ENCODE data around the gene ASAP2.

ASAP2 gene

GRCh38 chr2:9192712-9193111, 13.9 kb upstream of the ASAP2 start:
- no peaks in the 10 kb centered on the region for H3K36me3 ChIP-seq
- H3K9me3 ChIP-seq (ENCODE audit: severe bottlenecking) = no peaks in the 10 kb centered on the region
- no peak for DNase-seq
- no peak overlapping the region for H3K4me3 ChIP-seq (ENCODE audit: low read depth, low read length)
- H3K27ac ChIP-seq = no peak overlapping the region
- TF ChIP-seq CTCF (IDR thresholded peaks at IDR 0.05; ENCODE audit: low read depth, low read length) = no peak
- H3K27me3 ChIP-seq (ENCODE audit: insufficient read depth, low read depth, severe bottlenecking) = no peaks in the 10 kb centered on the region

GRCh38 chr2:9194352-9194751, 12.3 kb upstream of the ASAP2 start:
- Histone ChIP-seq H3K9me3 (ENCODE audit: severe bottlenecking) (no peaks in the 10 kb centered on the region), H3K27me3 (ENCODE audit: insufficient read depth, low read depth, severe bottlenecking) (no peaks in the 10 kb centered on the region), H3K36me3 (no peaks in the 10 kb centered on the region), H3K4me3 (ENCODE audit: low read depth, low read length) (no peak overlapping the region), H3K27ac (no peak overlapping the region)
- no peak for DNase-seq
- no peak for TF ChIP-seq CTCF (IDR thresholded peaks at IDR 0.05; ENCODE audit: low read depth, low read length)

GRCh38 chr2:9196637-9197036, 10.0 kb upstream of the ASAP2 start:
- H3K9me3 ChIP-seq (ENCODE audit: severe bottlenecking) = no peaks in the 10 kb centered on the region
- no peak for DNase-seq
- no peaks in the 10 kb centered on the region for H3K36me3 ChIP-seq
- H3K27me3 ChIP-seq (ENCODE audit: insufficient read depth, low read depth, severe bottlenecking) = no peaks in the 10 kb centered on the region
- no peak overlapping the region for H3K4me3 ChIP-seq (ENCODE audit: low read depth, low read length)
- TF ChIP-seq CTCF (IDR thresholded peaks at IDR 0.05; ENCODE audit: low read depth, low read length) = no peak
- no peak overlapping the region for H3K27ac ChIP-seq

- no peaks in the 10 kb centered on the region for H3K9me3 ChIP-seq (ENCODE audit: severe bottlenecking)
- no peak for DNase-seq
- no peaks in the 10 kb centered on the region for H3K27me3 ChIP-seq (ENCODE audit: insufficient read depth, low read depth, severe bottlenecking)
- no peaks in the 10 kb centered on the region for H3K36me3 ChIP-seq
- no peak overlapping the region for H3K4me3 ChIP-seq (ENCODE audit: low read depth, low read length)
- no peak for TF ChIP-seq CTCF (IDR thresholded peaks at IDR 0.05; ENCODE audit: low read depth, low read length)
- no peak overlapping the region for H3K27ac ChIP-seq
Observed at GRCh38 chr2:9197916-9198315, 8.7 kb upstream of the ASAP2 start.

- no peaks in the 10 kb centered on the region for H3K36me3 ChIP-seq
- H3K4me3 ChIP-seq (ENCODE audit: low read depth, low read length) = no peak overlapping the region
- no peak for TF ChIP-seq CTCF (IDR thresholded peaks at IDR 0.05; ENCODE audit: low read depth, low read length)
- no peaks in the 10 kb centered on the region for H3K9me3 ChIP-seq (ENCODE audit: severe bottlenecking)
- no peak for DNase-seq
- H3K27me3 ChIP-seq (ENCODE audit: insufficient read depth, low read depth, severe bottlenecking) = no peaks in the 10 kb centered on the region
- no peak overlapping the region for H3K27ac ChIP-seq
Observed at GRCh38 chr2:9199716-9200632, 6.6 kb upstream of the ASAP2 start.

- Histone ChIP-seq H3K27ac (no peak overlapping the region), H3K9me3 (ENCODE audit: severe bottlenecking) (no peaks in the 10 kb centered on the region), H3K36me3 (no peaks in the 10 kb centered on the region), H3K27me3 (ENCODE audit: insufficient read depth, low read depth, severe bottlenecking) (no peaks in the 10 kb centered on the region), H3K4me3 (ENCODE audit: low read depth, low read length) (no peak overlapping the region)
- DNase-seq = no peak
- no peak for TF ChIP-seq CTCF (IDR thresholded peaks at IDR 0.05; ENCODE audit: low read depth, low read length)
Observed at GRCh38 chr2:9200633-9201015, 6.0 kb upstream of the ASAP2 start.
